Measurements from ENCODE around the gene CTRB2. TPM values are rescaled to one million over a fixed set of nuclear protein-coding genes. Genes with fewer than 3 reads are reported as not detected.
A peak's percentile ranks its signal among the peaks of the same experiment; 100 is the strongest.
"Not testable (repeated sequence)": the region's sequence is repeated elsewhere in the genome, so short reads cannot be mapped to it uniquely, and the experiment has no call there.

The CTRB2 gene
- total RNA-seq, 1 donor from 2014 or later = not detected

GRCh38 chr16:75209944-75210343 is 3.0 kb upstream of the CTRB2 start:
- no peak for FAIRE-seq
- H3K4me3 ChIP-seq (ENCODE audit: low read depth, low read length) = no peak overlapping the region
- H3K36me3 ChIP-seq (ENCODE audit: control insufficient read depth, insufficient read depth, low read length) = no peaks in the 10 kb centered on the region
- TF ChIP-seq CTCF (IDR thresholded peaks at IDR 0.05; ENCODE audit: insufficient read depth, low read length, severe bottlenecking) = no peak
- H3K27me3 ChIP-seq (ENCODE audit: control insufficient read depth, insufficient read depth, low read length) = no peaks in the 10 kb centered on the region
- no peak for DNase-seq (ENCODE audit: low read depth)

- H3K36me3 ChIP-seq (ENCODE audit: control insufficient read depth, insufficient read depth, low read length); DNase-seq (ENCODE audit: low read depth); FAIRE-seq: not testable (repeated sequence)
These were observed 2.6 kb upstream of the CTRB2 start for GRCh38 chr16:75209514-75209913.

GRCh38 chr16:75208861-75209505 is 2.0 kb upstream of the CTRB2 start:
- DNase-seq (ENCODE audit: low read depth) = no peak
- no peak for FAIRE-seq
- Histone ChIP-seq H3K27me3 (ENCODE audit: control insufficient read depth, insufficient read depth, low read length) (no peaks in the 10 kb centered on the region), H3K36me3 (ENCODE audit: control insufficient read depth, insufficient read depth, low read length) (no peaks in the 10 kb centered on the region), H3K4me3 (ENCODE audit: low read depth, low read length) (no peak overlapping the region)
- TF ChIP-seq CTCF (IDR thresholded peaks at IDR 0.05; ENCODE audit: insufficient read depth, low read length, severe bottlenecking) = no peak

More at GRCh38 chr16:75209514-75209913, 2.6 kb upstream of the CTRB2 start:
- H3K4me3 ChIP-seq (ENCODE audit: low read depth, low read length); H3K27me3 ChIP-seq (ENCODE audit: control insufficient read depth, insufficient read depth, low read length): not testable (repeated sequence)

- DNase-seq (ENCODE audit: low read depth) (no peak), FAIRE-seq (no peak)
- no peak overlapping the region for H3K4me3 ChIP-seq (ENCODE audit: low read depth, low read length)
- no peak for TF ChIP-seq CTCF (IDR thresholded peaks at IDR 0.05; ENCODE audit: insufficient read depth, low read length, severe bottlenecking)
- no peaks in the 10 kb centered on the region for H3K27me3 ChIP-seq (ENCODE audit: control insufficient read depth, insufficient read depth, low read length)
- no peaks in the 10 kb centered on the region for H3K36me3 ChIP-seq (ENCODE audit: control insufficient read depth, insufficient read depth, low read length)
These were observed 1.4 kb upstream of the CTRB2 start for GRCh38 chr16:75208242-75208825.

GRCh38 chr16:75207831-75208230 is 870 bp upstream of the CTRB2 start:
- FAIRE-seq = no peak
- Histone ChIP-seq H3K27me3 (ENCODE audit: control insufficient read depth, insufficient read depth, low read length) (no peaks in the 10 kb centered on the region), H3K36me3 (ENCODE audit: control insufficient read depth, insufficient read depth, low read length) (no peaks in the 10 kb centered on the region), H3K4me3 (ENCODE audit: low read depth, low read length) (no peak overlapping the region)
- no peak for TF ChIP-seq CTCF (IDR thresholded peaks at IDR 0.05; ENCODE audit: insufficient read depth, low read length, severe bottlenecking)
- DNase-seq (ENCODE audit: low read depth) = no peak

GRCh38 chr16:75205961-75206748 is 806 bp downstream of the CTRB2 start:
- not testable (repeated sequence) for FAIRE-seq; H3K27me3 ChIP-seq (ENCODE audit: control insufficient read depth, insufficient read depth, low read length); H3K36me3 ChIP-seq (ENCODE audit: control insufficient read depth, insufficient read depth, low read length); DNase-seq (ENCODE audit: low read depth); H3K4me3 ChIP-seq (ENCODE audit: low read depth, low read length)

GRCh38 chr16:75205438-75205837 is 1.5 kb downstream of the CTRB2 start:
- not testable (repeated sequence) for H3K36me3 ChIP-seq (ENCODE audit: control insufficient read depth, insufficient read depth, low read length); H3K4me3 ChIP-seq (ENCODE audit: low read depth, low read length); H3K27me3 ChIP-seq (ENCODE audit: control insufficient read depth, insufficient read depth, low read length); DNase-seq (ENCODE audit: low read depth)
- FAIRE-seq = peak; percentile 93

- not testable (repeated sequence) for DNase-seq (ENCODE audit: low read depth); H3K4me3 ChIP-seq (ENCODE audit: low read depth, low read length); H3K27me3 ChIP-seq (ENCODE audit: control insufficient read depth, insufficient read depth, low read length); FAIRE-seq; H3K36me3 ChIP-seq (ENCODE audit: control insufficient read depth, insufficient read depth, low read length)
These were observed 2.1 kb downstream of the CTRB2 start for GRCh38 chr16:75204905-75205304.

Data from bronchial epithelial cell (primary cell).